GM18517 (cell line): ENCODE data around the gene PLEKHG2.

Source experiments
- ATAC-seq: cut with Tn5 transposase; IDR thresholded peaks from one replicate; pipeline ENCODE4 v1.9.1; 2021; ENCODE audit warnings: mild to moderate bottlenecking, moderate library complexity; ENCODE audit not compliant: unreplicated experiment

Gene PLEKHG2

GRCh38 chr19:39403331-39404312 lies 8.8 kb upstream of the PLEKHG2 start:
- ATAC-seq: no peak

- ATAC-seq: no peak
Measured at GRCh38 chr19:39405261-39405957, 7.1 kb upstream of the PLEKHG2 start.

- no peak for ATAC-seq
Measured at GRCh38 chr19:39405958-39406655, 6.4 kb upstream of the PLEKHG2 start.

- ATAC-seq: no peak
Measured at GRCh38 chr19:39406656-39407409, 5.6 kb upstream of the PLEKHG2 start, which contains the start of gene ZFP36. Gene ZFP36, plus strand, starts transcription at chr19:39406847. Its CDS starts 58 bp downstream, at chr19:39406905.

GRCh38 chr19:39407410-39407659 lies 5.1 kb upstream of the PLEKHG2 start:
- ATAC-seq: no peak

- no peak for ATAC-seq
Measured at GRCh38 chr19:39407660-39408391, 4.6 kb upstream of the PLEKHG2 start.

- no peak for ATAC-seq
Measured at GRCh38 chr19:39408392-39409207, 3.9 kb upstream of the PLEKHG2 start.

- no peak for ATAC-seq
Measured at GRCh38 chr19:39409208-39410016, 3.1 kb upstream of the PLEKHG2 start.

GRCh38 chr19:39410017-39410830 lies 2.2 kb upstream of the PLEKHG2 start:
- no peak for ATAC-seq

GRCh38 chr19:39410831-39411080 lies 1.7 kb upstream of the PLEKHG2 start:
- ATAC-seq: no peak

- ATAC-seq: no peak
Measured at GRCh38 chr19:39411081-39411831, 1.2 kb upstream of the PLEKHG2 start.

GRCh38 chr19:39411832-39412099 lies 703 bp upstream of the PLEKHG2 start:
- peak; percentile 31 for ATAC-seq

- ATAC-seq: no peak
Measured at GRCh38 chr19:39412867-39413271, 400 bp downstream of the PLEKHG2 start.

GRCh38 chr19:39413272-39413910 lies 922 bp downstream of the PLEKHG2 start:
- no peak for ATAC-seq

GRCh38 chr19:39413911-39414608 lies 1.6 kb downstream of the PLEKHG2 start:
- ATAC-seq: no peak
